ENCODE measurements around the gene EXOC4.
"Not testable (repeated sequence)": the region's sequence is repeated elsewhere in the genome, so short reads cannot be mapped to it uniquely, and the experiment has no call there.

EXOC4 gene

GRCh38 chr7:133315332-133316040, 62.6 kb downstream of the EXOC4 start:
- DNase-seq = no peak

DNA sequence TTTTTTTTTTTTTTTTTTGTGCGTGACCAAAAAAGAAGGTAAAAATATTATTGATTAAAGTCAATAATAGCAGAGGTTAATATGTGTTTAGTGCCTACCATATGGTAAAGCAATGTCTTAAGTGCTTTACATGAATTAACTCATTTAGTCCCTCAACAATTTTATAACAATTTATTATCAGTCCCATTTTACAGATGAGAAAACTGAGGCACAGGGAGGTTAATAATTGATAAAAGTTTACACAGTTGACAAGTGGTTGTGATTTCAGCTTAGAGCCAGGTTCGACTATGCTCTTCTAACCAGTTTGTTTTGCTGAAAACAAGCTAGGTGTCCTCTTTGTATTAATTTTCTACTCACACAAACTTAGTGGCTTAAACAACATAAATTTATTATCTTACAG, 67.0 kb downstream of the EXOC4 start:
- no peak for DNase-seq

DNA sequence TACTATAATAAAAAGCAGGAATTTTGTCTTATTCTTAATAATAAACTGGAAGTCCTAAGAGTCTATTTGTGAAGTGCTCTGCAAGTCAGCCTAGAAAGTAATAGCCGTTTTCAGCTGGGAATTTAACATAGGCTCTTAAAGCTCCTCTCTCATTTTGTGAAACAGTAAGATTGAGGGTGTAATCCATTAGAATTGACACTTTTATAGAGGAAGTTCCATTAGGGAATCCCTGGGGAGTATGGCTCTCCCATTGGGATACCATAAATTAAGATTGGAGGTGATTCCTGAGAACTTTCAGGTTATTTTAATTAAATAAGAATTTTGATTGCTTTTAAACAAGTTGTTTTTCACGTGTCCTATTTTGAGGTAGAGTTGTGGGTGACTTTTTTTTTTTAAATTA, 68.0 kb downstream of the EXOC4 start:
- DNase-seq = no peak

DNA sequence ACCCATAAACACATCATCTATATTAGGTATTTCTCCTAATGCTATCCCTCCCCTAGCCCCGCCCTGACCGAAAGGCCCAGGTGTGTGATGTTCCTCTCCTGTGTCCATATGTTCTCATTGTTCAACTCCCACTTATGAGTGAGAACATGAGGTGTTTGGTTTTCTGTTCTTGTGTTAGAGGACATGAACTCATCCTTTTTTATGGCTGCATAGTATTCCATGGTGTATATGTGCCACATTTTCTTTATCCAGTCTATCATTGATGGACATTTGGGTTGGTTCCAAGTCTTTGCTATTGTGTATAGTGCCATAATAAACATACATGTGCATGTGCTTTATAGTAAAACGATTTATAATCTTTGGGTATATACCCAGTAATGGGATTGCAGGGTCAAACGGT, 68.5 kb downstream of the EXOC4 start:
- not testable (repeated sequence) for DNase-seq

DNA sequence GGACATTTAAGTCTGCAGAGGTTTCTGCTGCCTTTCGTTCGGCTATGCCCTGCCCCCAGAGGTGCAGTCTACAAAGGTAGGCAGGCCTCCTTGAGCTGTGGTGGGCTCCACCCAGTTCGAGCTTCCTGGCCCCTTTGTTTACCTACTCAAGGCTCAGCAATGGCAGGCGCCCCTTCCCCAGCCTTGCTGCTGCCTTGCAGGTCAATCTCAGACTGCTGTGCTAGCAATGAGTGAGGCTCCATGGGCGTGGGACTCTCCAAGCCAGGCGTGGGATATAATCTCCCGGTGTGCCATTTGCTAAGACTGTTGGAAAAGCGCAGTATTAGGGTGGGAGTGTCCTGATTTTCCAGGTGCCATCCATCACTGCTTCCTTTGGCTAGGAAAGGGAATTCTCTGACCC, 73.9 kb downstream of the EXOC4 start:
- not testable (repeated sequence) for DNase-seq

DNA sequence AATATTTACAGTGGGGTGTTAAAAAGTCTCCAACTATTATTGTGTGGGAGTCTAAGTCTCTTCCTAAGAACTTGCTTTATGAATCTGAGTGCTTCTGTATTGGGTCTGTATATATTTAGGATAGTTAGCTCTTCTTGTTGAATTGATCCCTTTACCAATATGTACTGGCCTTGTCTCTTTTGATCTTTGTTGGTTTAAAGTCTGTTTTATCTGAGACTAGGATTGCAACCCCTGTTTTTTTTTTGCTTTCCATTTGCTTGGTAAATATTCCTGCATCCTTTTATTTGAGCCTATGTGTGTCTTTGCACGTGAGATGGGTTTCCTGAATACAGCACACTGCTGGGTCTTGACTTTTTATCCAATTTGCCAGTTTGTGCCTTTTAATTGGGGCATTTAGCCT, 75.1 kb downstream of the EXOC4 start:
- not testable (repeated sequence) for DNase-seq

GRCh38 chr7:133330085-133330484, 77.2 kb downstream of the EXOC4 start:
- no peak for DNase-seq

- no peak for DNase-seq
Observed at GRCh38 chr7:133331861-133332260, 79.0 kb downstream of the EXOC4 start.

DNA sequence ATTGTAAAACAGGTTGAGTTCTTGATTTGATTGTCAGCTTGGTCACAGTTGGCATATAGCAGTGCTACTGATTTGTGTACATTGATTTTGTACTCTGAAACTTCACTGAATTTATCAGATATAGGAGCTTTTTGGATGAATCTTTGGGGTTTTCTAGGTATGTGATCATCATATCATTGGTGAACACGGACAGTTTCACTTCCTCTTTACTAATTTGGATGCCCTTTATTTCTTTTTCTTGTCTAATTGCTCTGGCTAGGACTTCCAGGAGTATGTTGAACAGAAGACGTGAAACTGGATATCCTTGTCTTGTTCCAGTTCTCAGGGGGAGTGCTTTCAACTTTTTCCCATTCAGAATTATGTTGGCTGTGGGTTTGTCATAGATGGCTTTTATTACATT, 86.9 kb downstream of the EXOC4 start:
- no peak for DNase-seq

DNA sequence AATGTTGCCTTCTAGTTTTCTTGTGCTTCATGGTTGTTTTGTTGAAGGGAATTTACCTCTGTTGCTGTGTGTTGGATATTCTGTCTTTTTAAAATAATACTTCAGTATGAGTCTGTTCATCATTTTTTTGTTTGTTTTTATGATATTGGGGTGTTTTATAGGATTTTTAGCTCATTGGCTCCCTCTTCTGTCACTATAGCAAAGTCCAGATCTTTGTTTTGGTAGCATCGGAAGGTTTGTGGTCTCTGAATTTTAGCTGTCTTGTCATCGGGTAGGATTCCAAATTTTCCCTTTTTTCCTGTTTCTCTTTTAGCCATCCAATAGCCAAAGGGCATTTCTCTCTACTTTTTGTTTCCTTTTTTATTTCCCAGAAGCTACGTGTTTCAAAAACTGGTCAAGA, 91.4 kb downstream of the EXOC4 start:
- no peak for DNase-seq

- no peak for DNase-seq
Observed at GRCh38 chr7:133345690-133346421, 93.0 kb downstream of the EXOC4 start.

GRCh38 chr7:133348250-133348649, 95.4 kb downstream of the EXOC4 start:
- DNase-seq = no peak

GRCh38 chr7:133349101-133349500, 96.2 kb downstream of the EXOC4 start:
- DNase-seq = no peak

DNA sequence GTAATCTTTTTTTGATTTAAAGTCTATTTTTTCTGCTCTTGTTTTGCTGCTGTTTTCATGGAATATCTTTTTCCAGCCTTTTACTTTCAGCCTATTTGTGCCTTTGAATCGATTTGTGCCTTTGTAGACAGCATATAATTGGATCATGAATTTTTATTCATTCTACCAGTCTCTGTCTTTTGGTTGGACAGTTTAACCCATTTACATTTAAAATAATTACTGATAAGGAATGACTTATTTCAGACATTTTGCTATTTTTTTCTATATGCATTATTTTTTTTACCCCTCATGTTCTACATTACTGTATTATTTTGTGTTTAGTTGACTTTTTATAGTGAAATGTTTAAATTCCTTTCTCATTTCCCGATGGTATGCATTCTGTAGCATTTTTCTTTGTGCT, 99.6 kb downstream of the EXOC4 start:
- DNase-seq = no peak

- DNase-seq = no peak
Observed at GRCh38 chr7:133353775-133354174, 100.9 kb downstream of the EXOC4 start.

DNA sequence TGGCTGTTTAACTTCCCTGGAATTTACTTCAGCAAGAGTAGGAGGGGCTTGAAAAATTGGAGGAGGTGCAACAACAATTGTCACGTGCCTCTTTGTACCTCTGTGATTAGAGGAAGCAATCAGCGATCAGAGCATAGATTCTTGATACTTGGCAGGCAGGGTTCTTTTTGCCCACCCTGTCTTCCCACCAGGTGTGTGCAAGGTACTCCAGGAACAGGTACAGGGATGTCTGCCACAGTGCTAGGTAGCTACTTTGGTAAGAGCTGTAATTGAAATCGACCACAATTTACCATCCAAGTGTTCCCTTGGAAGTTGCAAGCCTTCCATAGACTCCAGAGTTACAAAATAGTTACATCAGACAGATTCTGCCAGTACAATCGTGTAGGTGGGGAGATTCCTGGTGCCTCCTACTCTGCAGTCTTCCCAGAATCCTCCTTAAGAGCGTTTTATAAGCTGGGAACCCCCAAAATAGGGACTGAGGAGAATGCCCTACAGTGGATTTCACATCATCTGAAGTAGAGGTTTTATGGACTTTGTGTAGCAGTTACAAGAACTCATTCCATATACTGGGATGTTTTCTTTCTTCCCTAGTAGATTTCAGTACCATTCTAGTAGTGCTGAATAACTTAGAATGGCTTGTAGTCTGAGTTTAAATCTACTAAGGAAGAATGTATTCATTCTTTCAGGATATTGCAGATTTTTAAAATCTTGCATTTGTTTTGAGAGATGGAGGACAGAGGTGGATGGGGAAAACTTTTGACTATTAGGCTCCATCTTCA, 101.9 kb downstream of the EXOC4 start:
- no peak for DNase-seq

DNA sequence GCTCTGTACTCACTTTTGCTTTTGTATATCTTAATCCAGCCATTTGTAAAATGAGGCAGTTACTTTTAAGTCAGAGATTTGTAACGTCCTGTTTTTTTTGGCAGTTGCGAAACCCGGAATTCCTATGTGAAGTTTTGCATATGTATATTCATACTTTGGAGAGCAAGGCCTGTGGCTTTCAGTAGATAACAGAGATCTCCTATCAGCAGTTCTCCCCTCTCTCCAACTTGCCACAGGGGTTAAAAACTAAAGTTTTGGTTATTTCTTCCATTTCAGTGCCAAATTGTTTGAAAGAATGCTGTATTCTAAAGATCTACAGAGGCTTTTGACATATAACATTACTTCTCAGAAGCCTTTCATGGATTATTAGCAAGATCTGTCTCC, 102.4 kb downstream of the EXOC4 start:
- DNase-seq = peak; percentile 8

DNA sequence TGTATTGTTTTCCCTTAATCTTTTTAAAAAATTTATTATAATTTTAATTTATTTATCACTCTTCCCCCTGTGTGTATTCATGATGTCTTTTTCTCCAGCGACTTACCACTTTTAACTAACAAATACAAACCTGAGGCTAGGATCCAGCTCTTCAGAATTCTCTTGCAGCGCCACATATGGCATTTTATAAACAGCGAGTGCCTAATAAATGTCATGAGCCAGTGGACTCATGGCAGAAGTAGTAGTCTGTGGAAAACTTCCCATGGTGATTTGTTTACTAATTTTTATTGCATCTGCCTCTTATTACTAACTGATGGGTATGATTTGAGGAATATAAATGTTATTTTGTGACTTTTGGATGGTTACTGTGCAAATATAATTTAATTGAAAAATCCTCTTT, 102.9 kb downstream of the EXOC4 start:
- DNase-seq = no peak

- DNase-seq = no peak
Observed at GRCh38 chr7:133358708-133359107, 105.8 kb downstream of the EXOC4 start.

GRCh38 chr7:133359449-133359848, 106.6 kb downstream of the EXOC4 start:
- no peak for DNase-seq

GRCh38 chr7:133360201-133360600, 107.3 kb downstream of the EXOC4 start:
- no peak for DNase-seq

- DNase-seq = no peak
Observed at GRCh38 chr7:133361806-133362205, 108.9 kb downstream of the EXOC4 start.

GRCh38 chr7:133364959-133365690, 112.2 kb downstream of the EXOC4 start:
- DNase-seq = no peak

Measured in NCI-H526 treated with DMSO at 0.1 percent for 48 hours (cell line).